ENCODE data around the gene RPS28. TPM values are rescaled to one million over a fixed set of nuclear protein-coding genes. Genes with fewer than 3 reads are reported as not detected.
"Not testable (repeated sequence)": the region's sequence is repeated elsewhere in the genome, so short reads cannot be mapped to it uniquely, and the experiment has no call there.

RPS28 gene
- total RNA-seq, result 1,000 to 10,000 TPM; 2,814 to 3,007 TPM

- CTCF ChIA-PET, result interaction anchor here (1.4 kb wide), 1 partner anchor 184 kb away, joined by 3 read pairs; no protein-coding TSS in a partner anchor
- peak; percentile 99 for DNase-seq
- peak within 1 kb of the TSS; percentile 95 for H3K27ac Mint-ChIP-seq
- no peaks in the 10 kb centered on the region for H3K27me3 Mint-ChIP-seq (ENCODE audit: low read depth)
- H3K4me3 Mint-ChIP-seq, result peak within 1 kb of the TSS; percentile 100
- intact Hi-C loops (cut with micrococcal nuclease), result loop anchor here (1.0 to 5.0 kb wide), 11 partner anchors 13 to 1124 kb away; partner anchors contain the start of genes CD320, ELAVL1, HNRNPM and KANK3
- H3K4me1 Mint-ChIP-seq (ENCODE audit: low read depth), result peaks cover 30% of the 10 kb centered on the region
- H3K36me3 Mint-ChIP-seq (ENCODE audit: low read depth), result peaks cover 26% of the 10 kb centered on the region
- no peaks in the 10 kb centered on the region for H3K9me3 Mint-ChIP-seq
These were observed at the start of gene RPS28, which contains the start of gene NDUFA7 for GRCh38 chr19:8321067-8321985. RPS28 (plus strand) TSS chr19:8321496; CDS start chr19:8321531, 35 bp downstream. NDUFA7 (minus strand) TSS chr19:8321375; CDS start chr19:8321358, 17 bp downstream.

- CTCF ChIA-PET; H3K27me3 Mint-ChIP-seq (ENCODE audit: low read depth); H3K4me1 Mint-ChIP-seq (ENCODE audit: low read depth); H3K27ac Mint-ChIP-seq; DNase-seq; H3K36me3 Mint-ChIP-seq (ENCODE audit: low read depth); intact Hi-C loops (cut with micrococcal nuclease); H3K4me3 Mint-ChIP-seq; H3K9me3 Mint-ChIP-seq: not testable (repeated sequence)
These were observed 44.8 kb upstream of the RPS28 start for GRCh38 chr19:8276508-8276907.

- intact Hi-C loops (cut with micrococcal nuclease); H3K27ac Mint-ChIP-seq; DNase-seq; H3K27me3 Mint-ChIP-seq (ENCODE audit: low read depth); H3K36me3 Mint-ChIP-seq (ENCODE audit: low read depth); CTCF ChIA-PET; H3K4me3 Mint-ChIP-seq; H3K9me3 Mint-ChIP-seq; H3K4me1 Mint-ChIP-seq (ENCODE audit: low read depth): not testable (repeated sequence)
These were observed 30.0 kb upstream of the RPS28 start for GRCh38 chr19:8291337-8291736.

- no peaks in the 10 kb centered on the region for H3K27me3 Mint-ChIP-seq (ENCODE audit: low read depth)
- H3K36me3 Mint-ChIP-seq (ENCODE audit: low read depth), result peaks cover 16% of the 10 kb centered on the region
- peaks cover 20% of the 10 kb centered on the region for H3K4me1 Mint-ChIP-seq (ENCODE audit: low read depth)
- H3K9me3 Mint-ChIP-seq, result no peaks in the 10 kb centered on the region
- DNase-seq, result peak; percentile 2
- CTCF ChIA-PET, result no interaction called here
- intact Hi-C loops (cut with micrococcal nuclease), result no loop called here
- no peak overlapping the region for H3K4me3 Mint-ChIP-seq
- H3K27ac Mint-ChIP-seq, result no peak overlapping the region
These were observed 19.0 kb upstream of the RPS28 start for GRCh38 chr19:8302357-8302691.

GRCh38 chr19:8302734-8303133, 18.6 kb upstream of the RPS28 start:
- Mint-ChIP-seq H3K36me3 (ENCODE audit: low read depth) (peaks cover 18% of the 10 kb centered on the region), H3K27ac (no peak overlapping the region), H3K27me3 (ENCODE audit: low read depth) (no peaks in the 10 kb centered on the region), H3K9me3 (no peaks in the 10 kb centered on the region), H3K4me1 (ENCODE audit: low read depth) (peaks cover 24% of the 10 kb centered on the region), H3K4me3 (no peak overlapping the region)
- peak; percentile 1 for DNase-seq
- intact Hi-C loops (cut with micrococcal nuclease), result no loop called here
- CTCF ChIA-PET, result no interaction called here

GRCh38 chr19:8304841-8305621, 16.3 kb upstream of the RPS28 start:
- Mint-ChIP-seq H3K27ac (no peak overlapping the region), H3K36me3 (ENCODE audit: low read depth) (peaks cover 27% of the 10 kb centered on the region), H3K4me3 (no peak overlapping the region), H3K4me1 (ENCODE audit: low read depth) (peaks cover 39% of the 10 kb centered on the region), H3K9me3 (no peaks in the 10 kb centered on the region), H3K27me3 (ENCODE audit: low read depth) (no peaks in the 10 kb centered on the region)
- peak; percentile 11 for DNase-seq
- CTCF ChIA-PET, result interaction anchor here (1.3 kb wide), 1 partner anchor 38 kb away, joined by 5 read pairs; no protein-coding TSS in a partner anchor
- intact Hi-C loops (cut with micrococcal nuclease), result loop anchor here (5.0 kb wide), 1 partner anchor 38 kb away; no protein-coding TSS in a partner anchor

GRCh38 chr19:8305798-8306197, 15.5 kb upstream of the RPS28 start:
- Mint-ChIP-seq H3K4me1 (ENCODE audit: low read depth) (peaks cover 39% of the 10 kb centered on the region), H3K9me3 (no peaks in the 10 kb centered on the region), H3K27me3 (ENCODE audit: low read depth) (no peaks in the 10 kb centered on the region), H3K36me3 (ENCODE audit: low read depth) (peaks cover 27% of the 10 kb centered on the region), H3K27ac (no peak overlapping the region), H3K4me3 (no peak overlapping the region)
- CTCF ChIA-PET, result interaction anchor here (1.1 to 1.3 kb wide), 2 partner anchors 36 to 39 kb away, joined by 3 to 5 read pairs; no protein-coding TSS in a partner anchor
- intact Hi-C loops (cut with micrococcal nuclease), result loop anchor here (5.0 kb wide), 1 partner anchor 38 kb away; no protein-coding TSS in a partner anchor
- DNase-seq, result peak; percentile 0

- Mint-ChIP-seq H3K4me1 (ENCODE audit: low read depth) (peaks cover 39% of the 10 kb centered on the region), H3K36me3 (ENCODE audit: low read depth) (peaks cover 30% of the 10 kb centered on the region), H3K9me3 (no peaks in the 10 kb centered on the region), H3K27me3 (ENCODE audit: low read depth) (no peaks in the 10 kb centered on the region), H3K4me3 (peak overlapping the region; percentile 94), H3K27ac (peak overlapping the region; percentile 90)
- DNase-seq, result no peak
- intact Hi-C loops (cut with micrococcal nuclease), result loop anchor here (5.0 kb wide), 1 partner anchor 39 kb away; no protein-coding TSS in a partner anchor
- CTCF ChIA-PET, result interaction anchor here (0.6 to 1.1 kb wide), 3 partner anchors 11 to 276 kb away, joined by 3 to 4 read pairs (median 3); no protein-coding TSS in a partner anchor
These were observed 14.9 kb upstream of the RPS28 start for GRCh38 chr19:8306235-8307054.

- Mint-ChIP-seq H3K9me3 (no peaks in the 10 kb centered on the region), H3K4me1 (ENCODE audit: low read depth) (peaks cover 39% of the 10 kb centered on the region), H3K27ac (peak overlapping the region; percentile 90), H3K4me3 (peak overlapping the region; percentile 94), H3K36me3 (ENCODE audit: low read depth) (peaks cover 27% of the 10 kb centered on the region), H3K27me3 (ENCODE audit: low read depth) (no peaks in the 10 kb centered on the region)
- intact Hi-C loops (cut with micrococcal nuclease), result loop anchor here (5.0 kb wide), 1 partner anchor 40 kb away; no protein-coding TSS in a partner anchor
- DNase-seq, result peak; percentile 5
- CTCF ChIA-PET, result interaction anchor here (0.6 kb wide), 1 partner anchor 275 kb away, joined by 4 read pairs; no protein-coding TSS in a partner anchor
These were observed 13.8 kb upstream of the RPS28 start for GRCh38 chr19:8307400-8307964.

- CTCF ChIA-PET, result no interaction called here
- no peaks in the 10 kb centered on the region for H3K27me3 Mint-ChIP-seq (ENCODE audit: low read depth)
- peaks cover 39% of the 10 kb centered on the region for H3K4me1 Mint-ChIP-seq (ENCODE audit: low read depth)
- H3K36me3 Mint-ChIP-seq (ENCODE audit: low read depth), result peaks cover 29% of the 10 kb centered on the region
- intact Hi-C loops (cut with micrococcal nuclease), result loop anchor here (1.0 to 5.0 kb wide), 2 partner anchors 13 to 41 kb away; partner anchors contain the start of genes NDUFA7 and RPS28
- no peaks in the 10 kb centered on the region for H3K9me3 Mint-ChIP-seq
- peak; percentile 86 for DNase-seq
- peak within 1 kb of the TSS; percentile 94 for H3K4me3 Mint-ChIP-seq
- H3K27ac Mint-ChIP-seq, result peak within 1 kb of the TSS; percentile 90
These were observed 13.1 kb upstream of the RPS28 start, which contains the start of gene CD320 for GRCh38 chr19:8307965-8308866. CD320 (minus strand) TSS chr19:8308358; CDS start chr19:8308290, 68 bp downstream.
